Esophagus squamous epithelium (tissue), 4 donors: Measurements from ENCODE around the gene BTAF1.

Experiments used
- POLR2A ChIP-seq, 4 donors: fragments of 450-650 bp; IDR thresholded peaks; one replicate each; pipeline ENCODE4 v1.6.1; 2017; ENCODE audit warnings: antibody characterized with exemption in 4 of 4, mild to moderate bottlenecking in 4 of 4, moderate library complexity in 3 of 4
- TF ChIP-seq, protein P1 (sequence below), 6 experiments: fragments of 450-650 bp in 4 of 6; fragments of 200-600 bp in 2 of 6; sonication (generic) in 2 of 6; IDR thresholded peaks; one replicate each; pipeline ENCODE4 v1.5.1; 2016 to 2019; ENCODE audit warnings: antibody characterized with exemption in 6 of 6, mild to moderate bottlenecking in 4 of 6, moderate library complexity in 4 of 6

GRCh38 chr10:91925022-91925320, 1.4 kb downstream of the BTAF1 start:
- TF ChIP-seq, protein P1, sequence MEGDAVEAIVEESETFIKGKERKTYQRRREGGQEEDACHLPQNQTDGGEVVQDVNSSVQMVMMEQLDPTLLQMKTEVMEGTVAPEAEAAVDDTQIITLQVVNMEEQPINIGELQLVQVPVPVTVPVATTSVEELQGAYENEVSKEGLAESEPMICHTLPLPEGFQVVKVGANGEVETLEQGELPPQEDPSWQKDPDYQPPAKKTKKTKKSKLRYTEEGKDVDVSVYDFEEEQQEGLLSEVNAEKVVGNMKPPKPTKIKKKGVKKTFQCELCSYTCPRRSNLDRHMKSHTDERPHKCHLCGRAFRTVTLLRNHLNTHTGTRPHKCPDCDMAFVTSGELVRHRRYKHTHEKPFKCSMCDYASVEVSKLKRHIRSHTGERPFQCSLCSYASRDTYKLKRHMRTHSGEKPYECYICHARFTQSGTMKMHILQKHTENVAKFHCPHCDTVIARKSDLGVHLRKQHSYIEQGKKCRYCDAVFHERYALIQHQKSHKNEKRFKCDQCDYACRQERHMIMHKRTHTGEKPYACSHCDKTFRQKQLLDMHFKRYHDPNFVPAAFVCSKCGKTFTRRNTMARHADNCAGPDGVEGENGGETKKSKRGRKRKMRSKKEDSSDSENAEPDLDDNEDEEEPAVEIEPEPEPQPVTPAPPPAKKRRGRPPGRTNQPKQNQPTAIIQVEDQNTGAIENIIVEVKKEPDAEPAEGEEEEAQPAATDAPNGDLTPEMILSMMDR (IDR thresholded peaks at IDR 0.05): no peak
- no peak for TF ChIP-seq POLR2A (IDR thresholded peaks at IDR 0.05)
